ENCODE data around the gene CDK14.

GRCh38 chr7:90749774-90750173 is 153.7 kb downstream of the CDK14 start:
- TF ChIP-seq CTCF (conservative IDR thresholded peaks at IDR 0.05) (no peak; the same call in 1 of the 2 replicates), EZH2 (IDR thresholded peaks at IDR 0.05; ENCODE audit: low read depth) (no peak)
